PC-3 (cell line): ENCODE data around the gene VAPA.

Experiments used
- CTCF ChIP-seq: fragments of 300-600 bp; sonication (generic); conservative IDR thresholded peaks from 2 replicates; pipeline ENCODE4 v1.5.1; 2017; ENCODE audit warnings: antibody characterized with exemption, low read depth, mild to moderate bottlenecking, low read length
- EZH2 ChIP-seq: fragments of 300-600 bp; sonication (generic); IDR thresholded peaks from one replicate; pipeline ENCODE4 v1.6.1; 2017; ENCODE audit warnings: antibody characterized with exemption, mild to moderate bottlenecking, low read length; ENCODE audit not compliant: unreplicated experiment
- EZH2phosphoT487 ChIP-seq: fragments of 300-600 bp; sonication (generic); IDR thresholded peaks from 2 replicates; pipeline ENCODE4 v1.6.1; 2018; ENCODE audit warnings: mild to moderate bottlenecking, antibody characterized with exemption, low read length, borderline replicate concordance

GRCh38 chr18:10003281-10003680 lies 89.5 kb downstream of the VAPA start:
- TF ChIP-seq CTCF, result no peak
- no peak for TF ChIP-seq EZH2phosphoT487
- TF ChIP-seq EZH2, result no peak
